ENCODE measurements around the gene HNF4A.

- TF ChIP-seq CTCF (conservative IDR thresholded peaks at IDR 0.05; ENCODE audit: low read length) (no peak), EZH2phosphoT487 (IDR thresholded peaks at IDR 0.05; ENCODE audit: borderline replicate concordance, low read depth, low read length) (no peak)
Observed at GRCh38 chr20:44465001-44465560, 109.6 kb downstream of the HNF4A start.

All from OCI-LY7 (cell line).